Measurements from ENCODE around the gene ANXA8L1.
"Not testable (repeated sequence)": the region's sequence is repeated elsewhere in the genome, so short reads cannot be mapped to it uniquely, and the experiment has no call there.

The ANXA8L1 gene

DNA sequence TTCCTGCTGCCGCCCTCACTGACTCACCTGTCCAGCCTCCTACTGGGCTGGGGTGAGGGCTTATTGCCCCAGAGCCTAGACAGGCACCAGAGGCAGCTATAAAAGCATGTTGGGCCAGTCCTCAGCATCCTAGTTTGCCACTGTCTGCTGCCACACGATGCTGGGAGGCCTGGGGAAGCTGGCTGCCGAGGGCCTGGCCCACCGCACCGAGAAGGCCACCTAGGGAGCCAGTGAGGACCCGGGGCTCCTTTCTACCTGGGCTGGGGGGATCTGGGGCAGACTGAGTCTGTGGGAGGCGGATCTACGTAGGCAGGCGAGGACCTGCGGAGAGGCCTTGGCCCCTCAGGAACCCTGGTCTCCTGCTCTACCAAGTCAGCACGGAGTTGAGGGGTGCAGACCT is 6.6 kb upstream of the ANXA8L1 start:
- DNase-seq (ENCODE audit: low spot score); in situ Hi-C loops (cut with MboI; ENCODE audit: low pct_unique_long_range_greater_than_20kb, low sequenced_read_pairs, unreplicated experiment): not testable (repeated sequence)

GRCh38 chr10:46374410-46374809 is 1.2 kb upstream of the ANXA8L1 start:
- DNase-seq (ENCODE audit: low spot score); in situ Hi-C loops (cut with MboI; ENCODE audit: low pct_unique_long_range_greater_than_20kb, low sequenced_read_pairs, unreplicated experiment): not testable (repeated sequence)

DNA sequence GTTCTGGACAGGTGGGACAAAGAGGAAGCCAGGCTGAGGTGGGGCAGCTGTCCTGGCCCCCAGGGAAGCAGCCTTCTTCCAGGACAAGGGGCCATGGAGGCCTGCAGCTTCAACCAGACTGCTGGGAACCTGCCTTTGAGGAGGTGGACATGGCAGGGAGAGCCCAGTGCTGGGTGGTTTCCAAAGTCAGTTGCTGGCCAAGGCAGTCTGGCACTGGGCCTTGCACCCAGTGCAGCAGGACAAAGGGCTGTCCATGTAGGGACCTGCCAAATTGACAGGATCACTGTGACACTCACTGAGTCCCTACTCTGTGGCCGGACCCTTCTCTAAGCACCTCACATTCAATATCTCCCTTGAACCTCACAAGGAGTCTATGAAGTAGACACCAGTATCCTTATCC is 1.4 kb downstream of the ANXA8L1 start:
- in situ Hi-C loops (cut with MboI; ENCODE audit: low pct_unique_long_range_greater_than_20kb, low sequenced_read_pairs, unreplicated experiment); DNase-seq (ENCODE audit: low spot score): not testable (repeated sequence)

GRCh38 chr10:46377651-46378050 is 2.1 kb downstream of the ANXA8L1 start:
- DNase-seq (ENCODE audit: low spot score); in situ Hi-C loops (cut with MboI; ENCODE audit: low pct_unique_long_range_greater_than_20kb, low sequenced_read_pairs, unreplicated experiment): not testable (repeated sequence)

- DNase-seq (ENCODE audit: low spot score); in situ Hi-C loops (cut with MboI; ENCODE audit: low pct_unique_long_range_greater_than_20kb, low sequenced_read_pairs, unreplicated experiment): not testable (repeated sequence)
Observed at GRCh38 chr10:46378108-46378507, 2.5 kb downstream of the ANXA8L1 start.

- in situ Hi-C loops (cut with MboI; ENCODE audit: low pct_unique_long_range_greater_than_20kb, low sequenced_read_pairs, unreplicated experiment): not testable (repeated sequence)
Observed at GRCh38 chr10:46379233-46379848, 3.8 kb downstream of the ANXA8L1 start.

DNA sequence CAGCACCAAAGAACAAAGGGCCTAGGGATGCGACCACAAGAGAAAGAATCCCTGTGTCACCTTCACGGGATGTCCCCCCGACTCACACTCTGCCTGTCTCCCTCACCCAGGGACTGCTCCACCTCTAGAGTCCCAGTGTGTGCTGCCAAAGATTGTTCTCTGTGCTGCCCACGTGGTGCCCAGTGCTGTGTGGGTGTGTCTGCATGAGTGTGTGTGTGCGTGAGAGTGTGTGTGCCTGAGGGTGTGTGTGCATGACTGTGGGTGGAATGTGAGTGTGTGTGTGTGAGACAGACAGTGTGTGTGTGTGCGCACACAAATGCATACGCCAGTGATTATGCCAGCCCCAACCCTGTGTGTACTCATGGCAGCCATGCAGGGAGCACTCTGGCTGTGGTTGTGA is 10.3 kb downstream of the ANXA8L1 start:
- in situ Hi-C loops (cut with MboI; ENCODE audit: low pct_unique_long_range_greater_than_20kb, low sequenced_read_pairs, unreplicated experiment); DNase-seq (ENCODE audit: low spot score): not testable (repeated sequence)

More at GRCh38 chr10:46379233-46379848, 3.8 kb downstream of the ANXA8L1 start:
- DNase-seq (ENCODE audit: low spot score): not testable (repeated sequence)

DNA sequence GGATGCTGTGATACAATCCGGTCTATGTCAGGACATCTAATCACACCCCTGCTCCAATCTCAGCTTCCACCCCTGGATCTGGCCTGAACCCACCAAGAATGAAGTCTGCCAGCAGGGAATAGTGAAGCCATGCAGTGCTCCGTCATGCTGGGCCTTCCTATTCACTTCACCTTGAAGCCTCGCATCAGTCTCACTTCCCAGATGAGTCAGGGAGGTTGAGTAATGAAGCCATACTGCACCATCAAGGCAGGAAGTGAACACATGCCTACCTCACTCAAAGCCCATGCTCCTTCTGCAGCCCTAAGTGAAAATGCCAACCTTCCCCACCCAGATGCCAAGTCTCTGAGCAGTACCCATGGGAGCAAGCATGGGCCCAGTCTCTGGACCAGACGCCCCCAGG is 11.1 kb downstream of the ANXA8L1 start:
- in situ Hi-C loops (cut with MboI; ENCODE audit: low pct_unique_long_range_greater_than_20kb, low sequenced_read_pairs, unreplicated experiment); DNase-seq (ENCODE audit: low spot score): not testable (repeated sequence)

- DNase-seq (ENCODE audit: low spot score); in situ Hi-C loops (cut with MboI; ENCODE audit: low pct_unique_long_range_greater_than_20kb, low sequenced_read_pairs, unreplicated experiment): not testable (repeated sequence)
Observed at GRCh38 chr10:46387309-46387902, 11.8 kb downstream of the ANXA8L1 start.

- in situ Hi-C loops (cut with MboI; ENCODE audit: low pct_unique_long_range_greater_than_20kb, low sequenced_read_pairs, unreplicated experiment); DNase-seq (ENCODE audit: low spot score): not testable (repeated sequence)
Observed at GRCh38 chr10:46391422-46391821, 15.8 kb downstream of the ANXA8L1 start.

DNA sequence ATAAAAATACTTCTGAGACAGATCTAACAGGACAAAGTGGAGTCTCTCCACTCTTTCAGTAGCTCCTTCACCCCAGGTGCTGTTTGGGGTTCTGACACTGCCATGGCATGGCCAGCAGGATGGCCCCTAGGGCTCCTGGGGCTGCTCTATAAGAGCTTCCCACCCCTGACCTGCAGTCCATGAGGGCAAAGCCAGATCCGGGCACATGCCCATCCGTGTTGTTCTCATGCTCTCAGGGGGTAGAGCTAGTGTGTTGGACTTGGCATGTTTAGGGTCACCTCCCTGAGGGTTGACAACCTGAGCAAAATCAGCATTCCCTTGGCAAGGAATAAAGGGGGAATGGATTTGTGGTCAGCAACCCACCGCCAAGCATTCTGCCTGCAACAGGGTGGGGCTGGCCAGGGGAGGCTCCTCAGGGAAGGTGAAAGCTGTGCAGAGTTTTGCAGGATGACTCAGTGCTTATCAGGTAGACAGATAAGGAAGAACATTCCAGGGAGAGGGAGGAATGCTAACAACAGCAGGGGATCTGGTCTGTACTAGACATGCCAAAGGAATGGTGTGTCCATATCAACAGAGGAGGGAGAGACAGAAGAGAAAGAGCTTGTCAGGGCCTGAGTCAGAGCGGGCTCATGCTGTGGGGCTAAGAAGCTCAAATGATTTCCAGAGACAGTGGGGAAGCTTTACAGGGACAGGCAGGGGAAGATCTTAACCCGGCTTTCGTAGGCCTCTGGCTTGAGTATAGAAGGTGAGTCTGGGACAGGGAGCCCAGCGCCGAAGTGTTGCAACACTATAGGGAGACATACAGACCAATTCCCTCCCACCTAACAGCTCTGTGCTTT is 21.1 kb downstream of the ANXA8L1 start:
- peak; percentile 1 for DNase-seq (ENCODE audit: low spot score)
- in situ Hi-C loops (cut with MboI; ENCODE audit: low pct_unique_long_range_greater_than_20kb, low sequenced_read_pairs, unreplicated experiment): not testable (repeated sequence)

DNA sequence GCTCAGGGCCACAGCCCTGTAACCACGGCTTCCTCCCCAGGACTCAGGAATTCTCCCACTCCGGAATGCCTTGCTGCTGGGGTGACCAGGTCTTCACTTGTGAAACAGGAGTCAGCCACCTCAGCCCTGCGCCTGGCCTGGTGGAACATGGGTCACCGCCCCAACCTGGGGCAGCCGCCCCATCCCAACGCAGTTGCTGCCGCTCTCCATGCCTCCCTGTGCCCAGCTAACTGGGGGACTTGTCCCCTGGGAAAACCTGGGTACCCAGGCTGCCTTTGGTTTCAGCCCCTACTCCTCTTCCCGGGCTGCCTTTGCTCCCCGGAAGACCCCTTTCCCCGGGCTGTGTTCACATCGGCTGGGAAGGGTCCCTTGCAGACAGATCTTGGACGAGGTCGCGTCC is 22.2 kb downstream of the ANXA8L1 start:
- in situ Hi-C loops (cut with MboI; ENCODE audit: low pct_unique_long_range_greater_than_20kb, low sequenced_read_pairs, unreplicated experiment); DNase-seq (ENCODE audit: low spot score): not testable (repeated sequence)

DNA sequence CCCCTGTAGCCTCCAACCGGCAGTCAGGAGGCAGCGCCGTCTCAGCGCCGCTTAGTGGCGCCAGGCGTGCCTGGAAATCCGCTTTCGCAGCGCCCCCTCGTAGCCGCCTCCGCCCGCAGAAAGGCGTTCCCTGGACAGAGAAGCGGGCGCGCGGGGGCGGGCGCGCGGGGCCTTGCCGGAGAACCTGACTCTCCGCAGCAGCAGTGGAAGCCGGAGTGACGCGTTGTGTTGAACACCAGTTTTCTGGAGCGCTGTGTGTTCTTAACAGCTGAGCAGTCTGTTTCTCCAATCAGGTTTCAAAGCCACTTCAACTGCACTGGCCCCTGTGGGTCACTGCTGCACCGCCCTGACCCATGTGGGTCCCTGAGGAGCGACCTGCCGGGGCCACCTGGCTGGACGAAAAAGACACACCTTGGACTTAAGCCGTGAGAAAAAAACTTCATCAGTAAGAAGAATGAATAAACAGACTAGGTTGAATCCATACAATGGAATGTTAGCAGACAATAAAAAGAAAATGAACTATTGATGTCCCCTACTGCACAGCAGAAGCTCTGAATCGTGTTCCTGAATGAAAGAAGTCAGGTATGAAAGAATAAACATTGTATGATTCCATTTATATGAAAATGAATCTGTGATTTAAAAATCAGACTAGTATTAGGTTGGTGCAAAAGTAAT is 22.8 kb downstream of the ANXA8L1 start:
- DNase-seq (ENCODE audit: low spot score); in situ Hi-C loops (cut with MboI; ENCODE audit: low pct_unique_long_range_greater_than_20kb, low sequenced_read_pairs, unreplicated experiment): not testable (repeated sequence)

DNA sequence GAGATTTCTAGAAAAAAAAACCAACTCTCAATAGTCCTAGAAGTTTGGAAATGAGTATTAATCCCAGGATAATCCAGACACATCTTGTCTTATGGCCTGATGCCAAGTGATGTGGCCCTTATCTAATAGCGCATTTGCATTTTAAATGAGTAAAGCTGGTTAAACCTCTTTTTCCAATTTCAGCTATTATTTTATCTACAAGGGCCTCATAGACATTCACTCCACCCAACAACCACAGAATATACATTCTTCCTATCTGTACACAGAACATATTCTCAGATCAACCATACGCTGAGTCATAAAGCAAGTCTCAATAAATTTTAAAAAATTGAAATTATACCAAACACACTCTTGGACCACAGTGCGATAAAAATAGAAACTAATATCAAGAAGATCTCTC is 34.0 kb downstream of the ANXA8L1 start:
- DNase-seq (ENCODE audit: low spot score); in situ Hi-C loops (cut with MboI; ENCODE audit: low pct_unique_long_range_greater_than_20kb, low sequenced_read_pairs, unreplicated experiment): not testable (repeated sequence)

- DNase-seq (ENCODE audit: low spot score); in situ Hi-C loops (cut with MboI; ENCODE audit: low pct_unique_long_range_greater_than_20kb, low sequenced_read_pairs, unreplicated experiment): not testable (repeated sequence)
Observed at GRCh38 chr10:46411123-46411522, 35.5 kb downstream of the ANXA8L1 start.

DNA sequence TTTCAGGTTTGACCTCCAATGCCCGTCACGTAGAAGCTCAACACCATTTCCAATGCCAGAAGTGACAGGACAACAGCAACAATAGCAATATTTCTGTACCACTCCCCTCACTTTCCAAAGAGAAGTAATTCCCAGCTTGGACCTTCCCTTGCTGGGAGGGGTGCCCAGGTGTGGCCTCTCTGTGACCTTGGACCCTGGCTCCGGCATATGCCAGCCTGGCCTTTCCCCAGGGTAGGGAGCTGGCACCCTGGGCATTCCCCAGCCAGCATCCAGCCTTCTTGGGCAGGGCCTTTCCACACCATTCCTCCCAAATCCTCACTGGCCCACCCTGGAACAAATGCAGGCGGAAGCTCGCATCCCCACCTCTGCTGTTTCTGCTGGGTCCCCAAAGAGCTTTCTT is 37.1 kb downstream of the ANXA8L1 start:
- DNase-seq (ENCODE audit: low spot score); in situ Hi-C loops (cut with MboI; ENCODE audit: low pct_unique_long_range_greater_than_20kb, low sequenced_read_pairs, unreplicated experiment): not testable (repeated sequence)

DNA sequence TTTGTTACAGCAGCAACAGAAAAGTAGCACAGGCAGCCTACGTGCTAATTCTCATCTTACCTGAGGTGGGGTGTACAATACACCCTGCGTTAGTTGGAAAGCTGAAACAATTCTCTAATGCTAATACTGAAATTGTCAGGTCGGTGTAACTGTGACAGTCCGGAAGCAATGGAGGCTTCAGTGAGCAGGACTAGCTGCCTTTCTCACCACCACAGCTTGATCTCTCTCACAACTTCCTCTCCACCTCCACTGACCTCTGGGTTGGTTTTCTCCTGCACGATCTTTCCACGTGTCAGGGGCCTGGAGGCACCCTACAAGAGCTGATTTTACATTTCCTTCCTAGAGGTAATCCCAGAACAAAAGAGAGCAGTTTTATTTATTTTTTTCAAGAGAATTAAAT is 39.7 kb downstream of the ANXA8L1 start:
- in situ Hi-C loops (cut with MboI; ENCODE audit: low pct_unique_long_range_greater_than_20kb, low sequenced_read_pairs, unreplicated experiment); DNase-seq (ENCODE audit: low spot score): not testable (repeated sequence)

GRCh38 chr10:46418283-46418682 is 42.7 kb downstream of the ANXA8L1 start:
- in situ Hi-C loops (cut with MboI; ENCODE audit: low pct_unique_long_range_greater_than_20kb, low sequenced_read_pairs, unreplicated experiment); DNase-seq (ENCODE audit: low spot score): not testable (repeated sequence)
